Right lobe of liver (tissue), 4 donors: ENCODE measurements around the gene PRPF19.

Source experiments
- POLR2A ChIP-seq: fragments of 450-650 bp; IDR thresholded peaks from one replicate; pipeline ENCODE4 v1.6.1; 2017; ENCODE audit warnings: antibody characterized with exemption, mild to moderate bottlenecking
- TF ChIP-seq, protein P1 (sequence below), 4 donors: fragments of 200-600 bp in 3 of 4; fragments of 450-650 bp in 1 of 4; IDR thresholded peaks; one replicate each; pipeline versions ENCODE4 v1.5.1 to v1.8.0; 2016 to 2022; ENCODE audit warnings: antibody characterized with exemption in 4 of 4, mild to moderate bottlenecking in 2 of 4
- donor health status: DM: no; HTN: no; CAD: no.
- donor health status: DM: no; HTN: no; CAD: no.
- donor health status: DM: no; HTN: yes; CAD: no.

GRCh38 chr11:60878245-60879101 is 27.9 kb downstream of the PRPF19 start:
- TF ChIP-seq POLR2A = no peak
- TF ChIP-seq, protein P1, sequence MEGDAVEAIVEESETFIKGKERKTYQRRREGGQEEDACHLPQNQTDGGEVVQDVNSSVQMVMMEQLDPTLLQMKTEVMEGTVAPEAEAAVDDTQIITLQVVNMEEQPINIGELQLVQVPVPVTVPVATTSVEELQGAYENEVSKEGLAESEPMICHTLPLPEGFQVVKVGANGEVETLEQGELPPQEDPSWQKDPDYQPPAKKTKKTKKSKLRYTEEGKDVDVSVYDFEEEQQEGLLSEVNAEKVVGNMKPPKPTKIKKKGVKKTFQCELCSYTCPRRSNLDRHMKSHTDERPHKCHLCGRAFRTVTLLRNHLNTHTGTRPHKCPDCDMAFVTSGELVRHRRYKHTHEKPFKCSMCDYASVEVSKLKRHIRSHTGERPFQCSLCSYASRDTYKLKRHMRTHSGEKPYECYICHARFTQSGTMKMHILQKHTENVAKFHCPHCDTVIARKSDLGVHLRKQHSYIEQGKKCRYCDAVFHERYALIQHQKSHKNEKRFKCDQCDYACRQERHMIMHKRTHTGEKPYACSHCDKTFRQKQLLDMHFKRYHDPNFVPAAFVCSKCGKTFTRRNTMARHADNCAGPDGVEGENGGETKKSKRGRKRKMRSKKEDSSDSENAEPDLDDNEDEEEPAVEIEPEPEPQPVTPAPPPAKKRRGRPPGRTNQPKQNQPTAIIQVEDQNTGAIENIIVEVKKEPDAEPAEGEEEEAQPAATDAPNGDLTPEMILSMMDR (IDR thresholded peaks at IDR 0.05) = no peak
